GM18951 (cell line): Measurements from ENCODE around the gene RBFOX1.

Experiments
- POLR2A ChIP-seq: IDR thresholded peaks from 4 replicates; pipeline ENCODE4 v1.6.1; 2011; ENCODE audit warnings: mild to moderate bottlenecking; ENCODE audit not compliant: insufficient read length, insufficient read depth; ENCODE audit errors: extremely low read depth
- in situ Hi-C: fragments of 300-500 bp; cut with MboI; formaldehyde crosslinking; loops from one replicate; pipeline ENCODE4 v1.12.0; 2022; ENCODE audit warnings: low sequenced_read_pairs, mixed read lengths, inconsistent platforms; ENCODE audit not compliant: unreplicated experiment

RBFOX1 gene

GRCh38 chr16:7317982-7318381 lies 14.7 kb upstream of the RBFOX1 start:
- no peak for TF ChIP-seq POLR2A
- in situ Hi-C loops: no loop called here

GRCh38 chr16:7318686-7319085 lies 14.0 kb upstream of the RBFOX1 start:
- TF ChIP-seq POLR2A: no peak
- in situ Hi-C loops: no loop called here

- in situ Hi-C loops: no loop called here
- TF ChIP-seq POLR2A: no peak
Observed at GRCh38 chr16:7319514-7319913, 13.1 kb upstream of the RBFOX1 start.

GRCh38 chr16:7321661-7322060 lies 11.0 kb upstream of the RBFOX1 start:
- in situ Hi-C loops: no loop called here
- no peak for TF ChIP-seq POLR2A

GRCh38 chr16:7324321-7324720 lies 8.3 kb upstream of the RBFOX1 start:
- no peak for TF ChIP-seq POLR2A
- in situ Hi-C loops: no loop called here

GRCh38 chr16:7325834-7326233 lies 6.8 kb upstream of the RBFOX1 start:
- in situ Hi-C loops: no loop called here
- no peak for TF ChIP-seq POLR2A

- in situ Hi-C loops: no loop called here
- no peak for TF ChIP-seq POLR2A
Observed at GRCh38 chr16:7330709-7331108, 1.9 kb upstream of the RBFOX1 start.

GRCh38 chr16:7331997-7332396 lies 648 bp upstream of the RBFOX1 start:
- TF ChIP-seq POLR2A: no peak
- in situ Hi-C loops: no loop called here

- in situ Hi-C loops: no loop called here
- no peak for TF ChIP-seq POLR2A
Observed at GRCh38 chr16:7333180-7333725, 608 bp downstream of the RBFOX1 start.

GRCh38 chr16:7334801-7335560 lies 2.3 kb downstream of the RBFOX1 start:
- TF ChIP-seq POLR2A: no peak
- in situ Hi-C loops: no loop called here

- no peak for TF ChIP-seq POLR2A
- in situ Hi-C loops: no loop called here
Observed at GRCh38 chr16:7335991-7336634, 3.5 kb downstream of the RBFOX1 start.

GRCh38 chr16:7336742-7337141 lies 4.1 kb downstream of the RBFOX1 start:
- in situ Hi-C loops: no loop called here
- no peak for TF ChIP-seq POLR2A

GRCh38 chr16:7338826-7339225 lies 6.2 kb downstream of the RBFOX1 start:
- in situ Hi-C loops: no loop called here
- no peak for TF ChIP-seq POLR2A

GRCh38 chr16:7339700-7340099 lies 7.1 kb downstream of the RBFOX1 start:
- no peak for TF ChIP-seq POLR2A
- in situ Hi-C loops: no loop called here
